ENCODE data around the gene HARBI1.

Gene HARBI1

GRCh38 chr11:46554213-46555147 is 62.5 kb downstream of the HARBI1 start:
- no peak for DNase-seq (ENCODE audit: low read depth, low spot score)

GRCh38 chr11:46553814-46554212 is 63.2 kb downstream of the HARBI1 start:
- no peak for DNase-seq (ENCODE audit: low read depth, low spot score)

Data from brain pericyte (primary cell).